ENCODE measurements around the gene TNPO2.
A peak's percentile ranks its signal among the peaks of the same experiment; 100 is the strongest.
"Not testable (repeated sequence)": the region's sequence is repeated elsewhere in the genome, so short reads cannot be mapped to it uniquely, and the experiment has no call there.

- TF ChIP-seq CTCF (IDR thresholded peaks at IDR 0.05), result peak in 1 of 3 experiments; percentile 32
- not testable (repeated sequence) for TF ChIP-seq POLR2AphosphoS5 (IDR thresholded peaks at IDR 0.05; ENCODE audit: insufficient read depth in 1 of 2, low read depth in 1 of 2)
Measured at GRCh38 chr19:12712077-12712476, 11.7 kb downstream of the TNPO2 start.
